GF-D8 (cell line): ENCODE measurements around the gene ABRAXAS1.
"Not testable (repeated sequence)": the region's sequence is repeated elsewhere in the genome, so short reads cannot be mapped to it uniquely, and the experiment has no call there.

Source experiments
- DNase-seq: peaks from one replicate; lab custom pipeline; 2025; lab: John Stamatoyannopoulos, UW

ABRAXAS1 gene

DNA sequence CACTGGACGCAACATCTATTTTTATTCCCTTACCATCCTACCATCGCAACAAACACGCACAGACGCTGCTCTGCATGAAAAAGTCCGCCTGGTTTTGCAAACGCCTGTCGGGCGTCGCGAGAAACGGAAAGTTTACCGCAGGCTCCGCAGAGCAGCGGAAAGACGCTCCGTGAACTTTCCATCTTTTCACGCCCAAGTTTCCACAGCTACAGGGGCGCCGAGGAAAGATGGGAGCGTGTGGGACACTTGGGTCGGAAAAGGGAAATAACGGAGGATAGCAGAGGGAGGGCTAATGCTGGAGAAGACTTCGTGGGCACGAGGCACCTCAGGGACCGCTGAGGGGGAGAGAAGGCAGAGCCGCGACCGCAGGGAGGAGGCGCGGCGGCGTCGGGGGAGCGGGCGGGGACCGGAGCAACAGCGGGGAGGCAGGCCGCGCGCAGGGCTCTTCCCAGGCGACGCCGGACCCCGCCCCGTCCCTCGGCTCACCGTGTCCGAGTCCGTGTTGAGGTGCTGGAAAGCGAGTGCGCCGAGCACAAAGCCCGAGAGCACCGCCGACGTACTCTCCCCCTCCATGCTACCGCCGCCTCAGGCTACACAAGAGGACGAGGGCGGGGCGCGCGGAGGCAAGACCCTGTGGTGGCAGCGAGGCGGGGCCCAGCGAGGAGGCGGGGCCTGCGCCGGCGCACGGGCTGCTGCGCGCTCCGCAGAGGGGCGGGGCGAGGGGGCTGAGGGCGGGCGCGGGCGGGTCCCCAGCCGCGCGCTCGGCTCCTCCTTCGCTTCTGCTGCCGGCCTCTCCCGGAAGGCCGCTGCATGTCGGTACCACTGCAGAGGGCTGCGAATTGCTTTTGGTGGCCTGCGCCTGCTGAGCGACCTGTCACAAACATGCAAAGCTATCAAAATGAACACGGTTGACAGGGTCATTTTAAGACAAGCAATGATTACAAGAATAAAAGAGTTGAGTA, at the start of gene ABRAXAS1:
Gene ABRAXAS1, minus strand, starts transcription at position 601 of the 962 bp plus-strand sequence. Its CDS starts 28 bp downstream, at position 573.
- DNase-seq: peak; percentile 82

DNA sequence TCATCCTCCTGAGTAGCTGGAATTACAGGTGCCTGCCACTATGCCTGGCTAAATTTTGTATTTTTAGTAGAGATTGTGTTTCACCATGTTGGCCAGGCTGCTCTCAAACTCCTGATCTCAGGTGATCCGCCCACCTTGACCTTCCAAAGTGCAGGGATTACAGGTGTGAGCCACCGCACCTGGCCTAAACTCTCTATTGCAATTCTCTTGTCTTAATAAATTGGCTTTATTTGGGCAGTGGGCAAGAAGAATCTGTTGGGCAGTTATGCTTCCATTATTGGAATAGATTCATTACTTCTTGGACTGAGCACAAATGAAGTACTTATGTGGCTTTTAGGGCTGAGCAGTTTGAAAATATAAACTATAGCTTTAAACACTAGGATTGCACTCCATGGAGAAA, 42.8 kb upstream of the ABRAXAS1 start:
- DNase-seq: no peak

DNA sequence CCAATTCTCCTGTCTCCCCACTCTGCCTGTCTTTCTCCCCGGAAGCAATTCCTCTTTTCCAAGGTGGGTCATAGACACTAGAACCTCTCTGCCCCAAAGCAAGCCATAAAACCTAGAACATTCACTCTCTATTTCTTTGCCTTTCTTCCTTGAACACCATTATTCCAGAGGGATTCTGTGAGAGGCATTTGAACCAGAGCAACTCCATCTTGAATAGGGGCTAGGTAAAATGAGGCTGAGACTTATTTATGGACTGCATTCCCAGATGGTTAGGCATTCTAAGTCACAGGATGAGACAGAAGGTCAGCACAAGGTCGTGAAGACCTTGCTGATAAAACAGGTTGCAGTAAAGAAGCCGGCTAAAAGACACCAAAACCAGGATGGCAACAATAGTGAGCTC, 37.3 kb upstream of the ABRAXAS1 start:
- no peak for DNase-seq

DNA sequence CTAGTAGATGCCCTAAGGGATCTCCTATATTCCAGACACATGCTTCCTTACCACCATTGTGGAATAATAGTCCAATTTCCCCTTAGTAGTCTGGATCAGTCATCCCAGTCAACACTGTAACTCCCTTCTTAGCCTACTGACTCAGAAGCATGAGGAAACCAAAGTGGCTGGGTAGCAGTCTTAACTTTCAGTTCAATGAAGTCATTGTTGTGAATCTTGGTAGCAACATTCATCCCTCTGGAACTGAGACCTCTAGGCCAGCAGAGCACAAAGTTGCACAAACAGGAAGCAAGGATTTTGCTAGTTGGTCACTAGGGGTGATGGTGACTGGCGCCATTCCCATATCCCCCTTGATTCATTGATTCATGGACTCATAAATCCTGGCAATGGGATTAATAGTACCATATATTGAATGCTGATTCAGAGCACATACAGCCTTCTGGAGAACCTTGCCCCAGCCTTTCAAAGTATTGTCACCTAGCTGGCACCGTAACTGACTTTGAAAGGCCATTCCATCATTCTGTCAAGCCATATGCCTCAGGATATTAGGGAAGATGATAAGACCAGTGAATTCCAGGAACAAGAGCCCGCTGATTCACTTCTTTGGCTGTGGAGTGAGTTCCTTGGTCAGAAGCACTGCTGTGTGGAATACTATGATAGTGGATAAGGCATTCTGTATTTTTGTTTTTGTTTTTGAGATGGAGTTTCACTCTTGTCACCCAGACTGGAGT, 31.3 kb upstream of the ABRAXAS1 start:
- no peak for DNase-seq

DNA sequence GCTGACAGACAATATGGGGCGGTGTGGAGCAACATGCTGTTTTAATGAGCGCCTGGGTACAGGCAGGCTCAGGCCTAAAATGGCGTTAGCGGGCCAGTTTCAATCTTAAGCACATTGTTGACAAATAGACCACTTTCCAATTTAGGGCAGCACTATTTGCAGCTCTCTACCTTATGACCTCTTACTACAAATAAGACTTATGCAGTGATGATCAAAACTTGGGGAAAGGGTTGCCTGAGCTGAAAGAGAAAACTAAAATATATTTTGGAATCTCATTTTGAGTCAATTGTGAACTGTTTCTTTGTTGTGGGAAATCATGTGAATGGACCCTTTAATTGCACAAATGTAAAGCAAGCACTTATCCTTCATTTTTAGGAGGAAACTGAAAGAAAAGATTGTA, 25.5 kb upstream of the ABRAXAS1 start:
- no peak for DNase-seq

DNA sequence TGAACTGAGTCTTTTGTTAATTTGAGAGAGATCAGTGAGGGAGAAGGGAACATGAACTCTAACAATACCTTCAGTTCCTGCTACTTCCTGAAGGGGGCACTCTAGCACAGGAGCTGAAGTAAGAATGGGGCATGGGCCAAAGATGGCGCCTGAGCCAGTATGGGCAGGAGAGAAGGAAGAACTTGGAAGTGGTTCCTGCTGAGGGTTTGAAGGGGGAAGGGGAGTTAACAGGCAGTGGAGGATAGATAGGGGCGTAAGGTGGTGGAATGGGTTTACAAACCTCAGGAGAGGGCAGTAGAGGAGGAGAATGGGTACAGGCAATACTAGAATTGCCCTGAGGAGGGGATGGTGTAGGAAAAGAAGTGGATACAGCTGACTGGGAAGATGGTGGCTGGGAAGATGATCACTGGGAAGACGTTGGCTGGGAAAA, 24.3 kb upstream of the ABRAXAS1 start:
- peak; percentile 4 for DNase-seq

DNA sequence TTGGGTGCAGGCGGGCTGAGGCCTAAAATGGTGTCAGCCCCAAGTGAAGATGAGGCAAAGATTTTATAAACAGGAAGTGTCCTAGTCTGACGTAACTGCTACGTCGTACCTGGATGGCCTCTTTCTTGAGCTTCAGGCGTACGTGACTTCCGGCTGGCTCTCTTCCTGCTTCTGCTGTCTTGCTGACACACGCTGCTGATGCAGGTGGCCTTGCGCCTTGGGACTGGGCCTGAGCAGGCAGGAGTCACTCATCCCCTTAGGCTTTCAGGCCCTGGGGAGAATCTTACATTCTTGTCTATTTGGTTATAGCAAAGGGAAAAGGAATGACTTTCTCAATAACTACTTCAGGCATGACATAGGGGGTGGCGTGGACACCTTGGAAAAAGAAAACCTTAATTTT, 20.1 kb upstream of the ABRAXAS1 start:
- DNase-seq: no peak

DNA sequence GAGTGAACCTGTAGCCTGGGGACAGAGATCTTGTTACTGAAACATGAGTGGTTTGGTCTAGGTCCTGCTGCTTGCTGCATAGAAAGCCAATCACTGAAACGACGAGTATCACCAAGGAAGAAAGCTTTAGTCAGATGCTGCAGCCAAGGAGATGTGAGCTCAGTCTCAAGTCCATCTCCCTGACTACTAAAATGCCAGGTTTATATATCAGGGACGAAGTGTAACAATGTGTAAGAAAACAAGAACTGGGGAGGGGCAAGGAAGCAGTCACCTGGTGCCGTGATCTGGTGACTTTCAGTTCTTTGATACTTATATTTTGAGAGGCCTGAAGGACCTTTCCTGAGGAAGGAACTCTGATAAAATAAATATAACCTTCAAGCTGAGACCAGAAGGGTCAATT, 19.6 kb upstream of the ABRAXAS1 start:
- no peak for DNase-seq

DNA sequence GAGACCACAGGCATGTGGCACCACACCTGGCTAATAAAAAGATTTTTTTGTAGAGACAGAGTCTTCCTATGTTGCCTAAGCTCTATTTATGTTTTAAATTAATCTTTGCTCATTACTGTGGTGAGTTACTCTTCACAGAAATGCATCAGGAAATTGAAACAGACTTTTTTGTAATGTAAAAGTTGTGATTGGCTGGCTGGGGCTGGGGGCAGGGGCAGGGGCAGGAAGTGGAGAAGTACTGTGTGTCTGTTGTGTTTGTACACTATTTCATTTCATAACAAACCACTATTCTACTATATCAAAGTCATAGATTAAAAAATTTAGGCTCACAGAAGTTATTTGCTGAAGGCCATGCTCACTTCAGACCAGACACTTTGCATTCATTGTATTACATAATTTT, 19.1 kb upstream of the ABRAXAS1 start:
- no peak for DNase-seq

DNA sequence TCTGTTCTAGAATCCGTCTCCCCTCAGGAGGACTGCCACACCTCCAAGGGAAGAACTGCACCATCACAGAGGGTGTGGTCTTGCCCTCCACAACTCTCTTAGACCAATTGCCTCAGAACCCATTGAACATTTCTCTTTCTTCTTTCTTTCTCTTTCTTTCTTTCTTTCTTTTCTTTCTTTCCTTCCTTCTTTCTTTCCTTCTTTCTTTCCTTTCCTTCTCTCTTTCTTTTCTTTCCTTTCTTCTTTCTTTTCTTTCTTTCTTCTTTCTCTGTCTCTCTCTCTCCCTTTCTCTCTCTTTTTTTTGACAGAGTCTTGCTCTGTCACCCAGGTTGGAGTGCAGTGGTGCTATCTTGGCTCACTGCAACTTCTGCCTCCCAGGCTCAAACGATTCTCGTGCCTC, 16.8 kb upstream of the ABRAXAS1 start:
- not testable (repeated sequence) for DNase-seq

DNA sequence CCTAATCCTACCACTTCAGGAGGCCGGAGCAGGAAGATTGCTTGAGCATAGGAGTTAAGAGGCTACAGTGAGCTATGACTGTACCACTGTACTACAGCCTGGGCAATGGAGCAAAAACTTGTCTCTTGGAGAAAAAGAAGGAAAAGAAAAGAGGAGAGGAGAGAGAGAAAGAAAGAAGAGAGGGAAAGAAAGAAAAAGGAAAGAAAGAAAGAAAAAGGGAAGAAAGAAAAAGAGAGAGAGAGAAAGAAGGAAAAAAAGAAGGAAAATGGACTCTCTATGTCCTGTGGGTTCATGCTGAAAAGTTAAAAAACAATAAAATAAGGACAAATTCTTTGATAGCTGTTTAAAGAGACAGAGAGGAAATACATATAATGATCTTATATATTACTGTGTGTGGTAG, 13.3 kb upstream of the ABRAXAS1 start:
- DNase-seq: no peak

DNA sequence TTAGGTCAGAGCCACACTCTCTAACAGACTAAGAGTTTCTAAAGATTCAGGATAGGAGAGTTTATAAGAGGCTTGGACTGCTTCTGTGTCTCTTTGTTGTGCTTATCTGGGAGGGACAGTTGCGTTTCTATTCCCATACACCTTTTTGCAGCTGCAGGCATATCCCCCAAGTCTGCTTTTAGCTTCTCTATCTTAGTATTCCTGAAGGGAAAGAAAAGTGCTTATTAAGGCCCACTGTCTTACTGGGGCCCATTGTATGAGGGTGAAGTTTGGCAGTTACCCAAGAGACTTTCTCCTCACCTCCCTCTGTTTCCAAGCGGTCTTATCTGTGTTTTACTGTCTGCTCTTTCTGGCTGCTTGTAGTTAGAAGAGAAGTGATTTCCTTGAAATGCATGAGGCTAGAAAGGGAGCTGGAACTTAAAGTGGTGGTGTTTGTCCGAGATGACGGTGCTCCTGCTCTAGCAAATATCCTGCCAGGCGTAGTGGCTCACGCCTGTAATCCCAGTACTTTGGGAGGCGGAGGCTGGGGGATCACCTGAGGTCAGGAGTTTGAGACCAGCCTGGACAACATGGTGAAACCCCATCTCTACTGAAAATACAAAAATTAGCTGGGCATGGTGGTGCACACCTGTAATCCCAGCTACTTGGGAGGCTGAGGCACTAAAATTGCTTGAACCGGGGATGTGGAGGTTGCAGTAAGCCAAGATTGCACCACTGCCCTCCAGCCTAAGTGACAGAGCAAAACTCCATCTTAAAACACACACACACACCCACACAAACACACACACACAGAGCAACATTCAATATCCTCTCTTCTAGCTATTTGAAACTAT, 11.4 kb upstream of the ABRAXAS1 start:
- DNase-seq: not testable (repeated sequence)

DNA sequence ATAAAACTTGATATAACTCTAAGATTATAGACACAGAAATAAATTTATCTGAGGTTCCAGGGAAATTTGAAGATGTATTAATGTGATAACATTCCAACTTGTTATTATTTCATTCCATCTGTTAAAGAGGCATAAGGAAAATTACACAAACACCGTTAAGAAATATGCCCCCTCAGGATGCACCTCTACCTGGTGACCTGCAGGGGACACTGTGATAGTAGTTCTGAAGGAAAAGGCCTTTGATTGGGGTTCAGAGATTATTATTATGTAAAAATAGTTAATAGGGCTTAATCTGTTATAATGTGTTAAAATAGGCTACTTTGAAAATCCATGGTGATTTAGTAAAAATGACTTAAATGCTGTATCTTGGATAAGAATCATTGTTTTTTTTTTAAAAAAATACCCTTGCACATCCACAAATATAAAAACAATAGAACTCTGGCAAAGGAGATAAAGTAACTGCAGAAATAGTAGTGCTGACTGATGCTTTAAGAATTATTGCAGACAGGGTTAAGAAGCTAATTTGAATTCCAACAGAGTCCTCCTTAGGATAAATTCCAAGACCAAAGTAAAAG, 6.1 kb upstream of the ABRAXAS1 start:
- no peak for DNase-seq

DNA sequence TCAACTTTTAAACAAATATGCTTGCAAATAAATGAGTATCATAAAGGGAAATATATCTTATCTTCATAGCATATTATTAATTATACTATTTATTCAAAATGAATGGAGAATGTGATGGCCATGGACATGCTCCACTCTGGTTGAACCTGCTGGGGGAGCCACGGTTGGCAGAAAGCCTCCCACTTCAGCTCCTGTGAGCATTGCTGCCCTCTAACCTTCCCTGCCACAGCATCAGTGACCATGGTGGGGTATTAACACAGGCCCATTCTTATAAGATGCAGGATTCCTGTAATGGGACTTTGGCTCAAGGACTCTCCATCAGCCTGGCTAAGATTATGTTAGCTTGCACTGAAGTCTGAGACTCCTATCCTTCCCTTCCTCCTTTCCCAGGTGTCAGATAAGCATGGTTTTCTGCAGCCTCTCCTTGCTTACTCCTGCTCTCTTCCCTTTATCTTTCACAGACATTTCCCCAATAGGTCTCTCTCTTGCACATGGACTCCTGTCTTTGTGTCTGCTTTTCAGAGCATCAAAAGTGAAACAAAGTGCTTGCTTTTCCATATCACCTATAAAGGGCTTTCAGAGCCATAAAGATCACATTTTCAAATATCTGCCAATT, 4.9 kb upstream of the ABRAXAS1 start:
- no peak for DNase-seq

DNA sequence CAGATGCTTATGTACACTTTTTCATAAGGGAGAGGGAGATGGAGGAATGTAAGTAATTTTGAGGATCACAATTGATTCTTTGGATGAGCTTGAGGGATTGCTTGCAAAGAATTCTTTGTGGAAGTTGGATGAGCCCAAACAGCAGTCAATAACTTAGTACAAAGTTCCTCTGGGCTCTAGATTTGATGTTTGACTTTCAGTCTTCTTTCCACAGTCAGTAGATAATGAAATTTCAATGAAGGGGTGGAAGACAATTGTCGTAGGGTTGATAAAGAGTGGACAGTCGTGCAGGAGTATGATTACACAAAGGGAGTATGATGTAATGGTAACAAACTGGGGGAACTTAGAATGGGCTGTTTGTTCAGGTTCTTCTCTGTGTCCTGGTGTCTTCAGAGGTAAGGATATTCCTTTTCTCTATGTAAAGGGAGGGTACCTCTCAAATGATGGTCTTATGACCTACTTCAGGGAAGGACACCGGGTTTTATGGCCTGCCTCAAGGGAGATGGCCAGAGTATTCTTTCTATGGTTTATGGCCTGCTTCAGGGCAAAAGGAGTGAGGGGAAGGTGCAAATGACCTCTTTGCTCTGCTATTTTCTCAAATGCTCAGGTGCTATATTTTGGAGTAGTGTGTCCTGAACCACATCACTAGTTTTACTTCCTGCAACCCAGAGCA, 1.7 kb upstream of the ABRAXAS1 start:
- no peak for DNase-seq

DNA sequence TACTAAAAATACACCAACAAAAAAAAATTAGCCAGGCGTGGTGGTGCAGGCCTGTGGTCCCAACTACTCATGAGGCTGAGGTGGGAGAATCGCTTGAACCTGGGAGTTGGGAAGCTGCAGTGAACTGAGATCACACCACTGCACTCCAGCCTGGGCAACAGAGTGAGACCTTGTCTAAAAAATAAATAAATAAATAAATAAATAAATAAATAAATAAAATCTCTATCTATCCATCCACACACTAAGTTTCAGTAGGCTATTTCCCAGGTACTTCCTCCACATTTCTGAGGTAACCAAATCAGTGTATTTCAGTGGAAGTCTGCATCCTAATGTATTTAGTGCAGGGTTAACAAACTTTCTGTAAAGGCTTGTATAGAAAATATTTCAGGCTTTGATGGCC, 10.9 kb downstream of the ABRAXAS1 start:
- no peak for DNase-seq

DNA sequence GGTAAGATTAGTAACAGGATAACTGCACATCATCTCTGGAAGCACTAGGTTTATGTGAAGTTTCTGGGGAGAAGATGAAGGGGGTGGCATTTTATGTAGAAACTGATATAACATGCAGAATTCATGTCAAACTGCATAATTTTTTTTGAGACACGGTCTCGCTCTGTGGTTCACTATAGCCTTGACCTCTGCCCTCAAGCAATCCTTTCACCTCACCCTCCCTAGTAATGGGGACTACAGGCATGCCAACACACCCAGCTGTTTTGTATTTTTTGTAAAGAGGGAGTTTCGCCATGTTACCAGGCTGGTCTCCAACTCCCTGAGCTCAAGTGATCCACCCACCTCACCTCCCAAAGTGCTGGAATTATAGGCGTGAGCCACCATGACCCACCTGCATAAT, 11.5 kb downstream of the ABRAXAS1 start:
- no peak for DNase-seq

DNA sequence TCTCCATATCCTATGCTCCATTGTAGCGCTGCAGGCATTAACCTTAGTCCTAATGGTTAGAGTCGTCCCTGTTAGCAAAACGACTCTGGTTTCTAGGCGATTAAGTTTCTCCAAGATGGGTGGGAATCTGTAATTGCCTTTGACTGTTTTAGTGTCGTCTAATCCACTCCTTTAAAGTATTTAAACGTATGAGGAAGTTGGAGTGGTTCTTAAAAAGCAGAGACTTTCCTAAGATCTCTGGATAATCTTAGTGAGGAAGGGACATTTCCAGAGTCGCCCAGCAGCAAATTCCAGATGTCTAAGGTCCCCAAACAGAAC, 28.8 kb downstream of the ABRAXAS1 start:
- DNase-seq: no peak

DNA sequence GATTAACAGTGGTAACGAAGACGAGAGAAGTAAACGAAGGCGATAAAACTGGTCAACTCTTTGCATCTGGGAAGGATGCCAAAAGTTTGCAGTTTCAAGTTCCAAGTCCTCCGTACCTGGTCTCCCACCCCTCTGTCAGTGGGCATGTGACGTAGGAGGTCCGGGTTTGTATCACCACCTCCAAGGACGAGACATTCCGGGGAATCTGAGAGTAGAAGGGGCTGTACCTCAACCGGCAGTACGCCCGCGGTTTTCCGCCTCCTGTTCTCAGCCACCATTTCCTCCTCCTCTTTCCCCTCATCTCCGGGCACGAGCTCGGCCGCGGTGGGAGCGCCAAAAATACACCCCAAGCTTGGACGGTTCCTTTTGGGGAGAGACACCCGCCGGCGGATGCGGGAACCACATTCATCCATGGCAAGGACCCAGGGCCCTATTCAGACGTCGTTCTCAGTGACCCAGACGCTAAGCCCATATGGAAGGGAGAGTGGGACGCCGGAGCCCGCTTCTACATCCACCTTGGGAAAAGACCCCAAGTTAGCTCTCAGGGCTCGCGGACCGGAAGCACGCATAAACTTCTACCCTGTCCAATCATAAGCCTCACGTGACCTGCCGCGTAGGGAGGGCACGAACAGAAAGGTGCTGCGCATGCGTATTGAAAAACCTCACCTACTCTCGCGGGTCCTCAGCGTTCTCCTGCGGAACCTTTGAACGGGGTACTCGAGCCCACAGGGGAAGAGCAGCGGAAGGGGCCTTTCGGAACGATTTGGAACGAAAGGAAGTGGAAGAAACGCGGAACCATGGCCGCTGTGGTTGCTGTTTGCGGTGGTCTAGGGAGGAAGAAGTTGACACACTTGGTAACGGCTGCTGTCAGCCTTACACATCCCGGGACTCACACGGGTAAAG, 29.4 kb downstream of the ABRAXAS1 start, which contains the start of the genes HELQ and MRPS18C:
Gene HELQ, minus strand, starts transcription at position 543 of the 903 bp plus-strand sequence. Its CDS starts 130 bp downstream, at position 413.
Gene MRPS18C, plus strand, starts transcription at position 778 of the 903 bp plus-strand sequence. Its CDS starts 20 bp downstream, at position 798.
- peak; percentile 99 for DNase-seq

DNA sequence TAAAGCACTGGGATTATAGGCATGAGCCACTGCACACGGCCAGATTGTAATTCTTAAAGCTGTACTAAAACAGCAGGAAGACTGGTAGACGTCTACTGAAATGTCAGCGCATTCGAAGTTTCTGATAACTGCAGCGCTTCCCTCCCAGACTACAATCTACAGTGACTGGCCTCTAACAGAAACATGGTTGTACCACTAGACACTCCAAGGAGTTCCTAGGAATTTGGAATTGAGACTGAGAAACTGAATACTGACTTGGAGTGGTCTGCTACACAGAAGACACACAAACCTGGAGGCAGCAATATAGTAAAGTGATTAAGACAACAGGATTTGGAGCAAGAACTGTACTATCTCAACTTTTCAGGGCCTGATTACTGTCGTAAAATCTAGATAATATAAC, 30.2 kb downstream of the ABRAXAS1 start:
- DNase-seq: no peak
